GM11168 (cell line): ENCODE results near the gene MRPS35.

ENCODE experiments used
- in situ Hi-C: fragments of 300-500 bp; cut with MboI; formaldehyde crosslinking; loops from one replicate; pipeline ENCODE4 v1.12.0; 2022; ENCODE audit warnings: low sequenced_read_pairs; ENCODE audit not compliant: unreplicated experiment

The MRPS35 gene

DNA sequence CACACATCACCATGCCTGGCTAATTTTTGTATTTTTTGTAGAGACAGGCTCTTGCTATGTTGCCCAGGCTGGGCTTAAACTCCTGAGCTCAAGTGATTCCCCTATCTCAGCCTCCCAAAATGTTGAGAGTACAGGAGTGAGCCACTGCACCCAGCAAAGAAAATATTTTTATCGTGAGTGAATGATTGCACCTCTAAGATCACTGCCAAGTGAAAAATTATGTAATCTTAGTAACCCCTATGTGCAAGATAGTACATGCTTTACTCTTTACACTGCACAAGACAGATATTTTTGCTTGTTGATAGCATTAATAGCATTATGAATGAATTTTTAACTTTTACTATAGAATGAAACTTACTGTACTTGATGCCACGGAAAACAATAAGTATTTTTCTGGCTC is 3.4 kb upstream of the MRPS35 start:
- in situ Hi-C loops = no loop called here

- in situ Hi-C loops = no loop called here
These were observed 1.3 kb upstream of the MRPS35 start for GRCh38 chr12:27709212-27709931.

DNA sequence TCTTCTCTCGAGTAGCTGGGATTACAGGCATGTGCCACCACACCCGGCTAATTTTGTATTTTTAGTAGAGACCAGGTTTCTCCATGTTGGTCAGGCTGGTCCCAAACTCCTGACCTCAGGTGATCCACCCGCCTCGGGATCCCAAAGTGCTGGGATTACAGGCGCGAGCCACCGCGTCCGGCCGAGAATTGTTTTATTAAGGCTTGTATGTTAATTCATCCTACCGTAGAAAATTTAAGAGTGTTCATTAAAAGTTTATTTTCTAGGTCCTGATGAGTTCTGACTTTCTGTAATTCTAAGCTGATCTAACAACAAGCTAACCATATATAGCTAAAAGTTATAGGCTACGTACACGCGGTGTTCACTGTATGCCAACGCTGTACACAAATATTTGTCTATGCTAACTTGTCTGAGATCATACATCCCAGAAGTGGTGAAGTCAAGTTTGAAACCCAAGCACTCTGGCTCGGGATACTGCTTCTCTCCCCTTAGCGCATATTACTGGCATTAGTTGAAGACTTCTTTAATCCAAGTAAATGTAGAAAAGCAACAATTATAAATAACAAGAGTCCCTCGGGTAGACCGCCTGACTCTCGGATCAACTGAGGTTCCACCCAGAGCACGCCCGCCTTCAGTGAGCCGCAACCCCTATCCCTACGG is 570 bp upstream of the MRPS35 start:
- in situ Hi-C loops = no loop called here

DNA sequence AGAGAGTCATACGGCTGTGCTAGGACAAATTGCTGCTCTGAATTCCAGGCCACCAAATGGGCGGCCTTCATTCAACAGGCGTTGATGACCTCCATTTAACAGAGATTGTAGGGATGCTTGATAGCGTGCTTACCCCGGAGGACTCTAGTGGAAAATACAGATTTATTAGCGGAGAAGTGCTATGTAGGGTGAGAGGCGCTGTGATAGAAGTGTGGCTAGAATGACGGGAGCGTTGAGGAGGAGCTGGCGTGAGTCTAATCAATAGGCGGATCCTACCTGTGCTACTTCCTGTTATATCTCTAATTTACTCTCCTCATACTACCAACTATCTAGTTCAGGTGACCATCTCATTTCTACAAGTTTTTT is 668 bp downstream of the MRPS35 start:
- in situ Hi-C loops = no loop called here

DNA sequence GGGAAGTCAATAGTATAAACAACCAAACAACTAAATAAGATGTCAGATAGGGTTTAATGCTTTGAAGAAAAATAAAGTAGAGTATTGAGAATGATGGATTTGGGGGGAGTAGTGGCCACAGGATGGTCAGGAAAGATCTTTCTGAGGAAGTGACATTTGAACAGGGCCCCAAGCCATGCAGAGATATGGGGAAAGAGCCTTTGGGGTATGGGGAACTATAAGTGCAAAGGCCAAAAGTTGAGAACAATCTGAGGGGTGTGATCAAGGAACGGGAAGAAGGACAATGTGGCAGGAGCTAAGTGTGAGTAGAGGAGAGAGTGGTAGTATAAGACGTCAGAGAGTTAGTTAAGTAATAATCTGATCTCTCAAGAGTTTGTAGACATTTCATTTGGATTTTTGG is 1.3 kb downstream of the MRPS35 start:
- in situ Hi-C loops = no loop called here

- in situ Hi-C loops = no loop called here
These were observed 12.6 kb downstream of the MRPS35 start for GRCh38 chr12:27723212-27723611.

DNA sequence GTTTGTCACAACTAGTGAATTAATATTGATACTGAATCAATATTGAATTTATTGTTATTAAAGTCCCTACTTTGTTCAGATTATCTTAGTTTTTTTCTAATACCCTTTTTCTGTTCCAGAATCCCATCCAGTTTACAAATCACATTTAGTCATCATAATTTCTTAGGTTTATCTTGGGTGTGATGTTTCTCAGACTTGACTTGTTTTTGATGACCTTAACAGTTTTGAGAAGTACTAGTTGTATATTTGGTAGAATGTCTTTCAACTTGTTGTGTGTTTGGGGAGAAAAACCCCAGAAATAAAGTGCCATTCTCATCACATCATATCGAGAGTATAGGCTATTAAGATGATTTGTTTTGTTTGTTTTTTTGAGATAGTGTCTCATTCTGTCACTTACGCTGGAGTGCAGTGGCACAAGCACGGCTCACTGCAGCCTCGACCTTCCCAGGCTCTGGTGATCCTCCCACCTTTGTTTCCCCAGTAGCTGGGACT is 19.5 kb downstream of the MRPS35 start:
- in situ Hi-C loops = loop anchor here (5.0 to 25.0 kb wide), 2 partner anchors 212 to 1132 kb away; no protein-coding TSS in a partner anchor

GRCh38 chr12:27732281-27732680 is 21.6 kb downstream of the MRPS35 start:
- in situ Hi-C loops = loop anchor here (5.0 to 25.0 kb wide), 2 partner anchors 210 to 1130 kb away; no protein-coding TSS in a partner anchor

DNA sequence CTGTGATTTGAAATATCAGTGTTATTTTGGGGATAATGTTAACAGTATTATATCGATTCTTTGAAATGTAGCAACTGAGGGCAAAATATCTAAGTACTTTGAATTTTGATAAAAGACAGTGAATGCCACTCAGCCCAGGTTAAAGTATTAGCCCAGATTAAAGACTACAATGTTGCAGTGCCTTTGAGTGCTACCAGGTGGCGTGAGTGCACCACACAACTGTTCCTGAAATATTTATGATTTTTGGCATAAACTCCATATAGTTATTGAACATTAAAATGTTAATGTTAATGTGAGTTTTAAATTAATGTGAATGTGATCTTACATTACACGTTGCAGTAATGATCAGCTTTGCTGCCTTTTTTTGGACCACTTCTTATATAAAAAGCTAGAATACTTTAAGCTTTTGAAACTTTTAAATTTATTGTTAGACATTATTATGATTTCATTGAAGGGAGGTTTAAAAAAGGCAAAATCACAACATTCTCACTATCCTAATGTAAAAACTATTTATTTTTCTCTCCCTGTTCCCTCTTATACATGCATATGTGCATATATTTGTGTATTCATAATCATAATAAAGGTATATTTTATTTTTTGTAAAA is 22.5 kb downstream of the MRPS35 start:
- in situ Hi-C loops = loop anchor here (5.0 to 25.0 kb wide), 2 partner anchors 209 to 1129 kb away; no protein-coding TSS in a partner anchor

- in situ Hi-C loops = loop anchor here (5.0 to 25.0 kb wide), 2 partner anchors 209 to 1129 kb away; no protein-coding TSS in a partner anchor
These were observed 23.2 kb downstream of the MRPS35 start for GRCh38 chr12:27733791-27734190.

- in situ Hi-C loops = loop anchor here (5.0 to 25.0 kb wide), 2 partner anchors 208 to 1128 kb away; no protein-coding TSS in a partner anchor
These were observed 23.7 kb downstream of the MRPS35 start for GRCh38 chr12:27734321-27734720.

- in situ Hi-C loops = loop anchor here (25.0 kb wide), 1 partner anchor 1119 kb away; no protein-coding TSS in a partner anchor
These were observed 33.0 kb downstream of the MRPS35 start for GRCh38 chr12:27743601-27744000.

GRCh38 chr12:27745734-27746133 is 35.1 kb downstream of the MRPS35 start:
- in situ Hi-C loops = loop anchor here (25.0 kb wide), 1 partner anchor 1117 kb away; no protein-coding TSS in a partner anchor

- in situ Hi-C loops = loop anchor here (25.0 kb wide), 1 partner anchor 1115 kb away; no protein-coding TSS in a partner anchor
These were observed 36.6 kb downstream of the MRPS35 start for GRCh38 chr12:27747111-27747820.

DNA sequence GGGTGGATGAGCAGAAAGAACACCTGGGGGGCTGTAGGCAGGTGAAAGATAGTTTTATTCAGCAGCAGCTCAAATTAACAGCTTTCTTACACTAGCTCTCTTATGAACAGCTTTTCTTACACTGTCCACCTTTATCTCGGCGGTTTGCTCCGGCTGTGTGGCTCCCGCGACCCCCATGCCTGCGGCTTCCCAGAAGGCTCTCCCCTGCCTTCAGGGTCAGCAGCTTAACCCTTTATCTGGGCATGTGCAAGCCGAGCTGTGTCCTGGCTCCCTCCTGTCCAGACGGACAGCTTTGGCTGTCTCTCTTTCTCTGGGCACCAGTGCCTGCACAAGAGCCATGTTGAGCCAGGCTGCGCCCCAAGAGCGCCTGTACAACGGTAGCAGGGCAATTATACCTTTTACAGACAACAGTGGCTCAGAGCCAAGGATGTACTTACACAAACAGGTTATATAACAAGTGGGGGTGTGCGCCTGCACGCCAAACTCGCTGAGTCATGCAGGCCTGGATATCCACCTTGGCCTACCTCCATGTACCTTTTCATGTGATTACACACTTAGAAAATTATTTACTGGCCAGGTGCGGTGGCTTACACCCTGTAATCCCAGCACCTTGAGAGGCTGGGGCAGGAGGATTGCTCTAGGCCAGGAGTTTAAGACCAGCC is 40.9 kb downstream of the MRPS35 start:
- in situ Hi-C loops = no loop called here

DNA sequence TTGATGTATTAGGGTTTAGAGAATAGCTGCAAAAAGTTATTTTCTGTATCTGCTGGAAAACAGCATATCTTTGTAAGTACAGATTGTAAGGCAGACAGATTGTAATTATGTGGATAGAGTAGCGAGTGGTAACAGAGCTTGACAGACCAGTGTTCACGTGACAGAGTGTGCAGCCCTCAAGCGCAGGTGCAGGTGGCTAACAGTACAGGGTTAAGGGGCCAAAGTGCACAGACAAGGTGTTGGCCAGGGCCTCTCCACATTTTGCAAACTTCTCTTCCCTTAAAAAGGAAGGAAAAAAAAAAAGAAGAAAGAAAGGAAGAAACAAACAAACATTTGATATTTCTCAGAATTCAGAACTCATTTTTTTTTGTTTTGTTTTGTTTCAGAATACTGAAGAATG is 44.2 kb downstream of the MRPS35 start:
- in situ Hi-C loops = no loop called here

GRCh38 chr12:27756670-27757195 is 46.1 kb downstream of the MRPS35 start:
- in situ Hi-C loops = no loop called here

DNA sequence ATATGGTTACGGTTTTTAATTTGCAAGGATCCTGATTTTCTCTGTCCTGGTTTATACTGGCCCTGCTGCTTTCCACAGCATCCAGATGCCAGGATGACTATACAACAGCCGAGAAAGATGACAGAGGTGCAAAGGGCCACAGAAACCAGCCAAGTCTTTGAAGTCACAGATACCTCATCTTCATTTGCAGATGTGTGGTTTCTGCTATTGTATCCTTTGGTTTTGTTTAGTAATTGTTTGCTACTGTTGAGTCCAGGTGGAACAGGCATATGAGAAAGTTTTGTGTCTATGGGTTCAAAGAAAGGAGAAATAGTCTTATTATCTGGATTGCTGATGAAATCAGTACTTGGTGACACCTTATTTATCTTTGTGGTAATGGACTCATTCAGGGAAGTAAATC is 52.1 kb downstream of the MRPS35 start:
- in situ Hi-C loops = no loop called here

DNA sequence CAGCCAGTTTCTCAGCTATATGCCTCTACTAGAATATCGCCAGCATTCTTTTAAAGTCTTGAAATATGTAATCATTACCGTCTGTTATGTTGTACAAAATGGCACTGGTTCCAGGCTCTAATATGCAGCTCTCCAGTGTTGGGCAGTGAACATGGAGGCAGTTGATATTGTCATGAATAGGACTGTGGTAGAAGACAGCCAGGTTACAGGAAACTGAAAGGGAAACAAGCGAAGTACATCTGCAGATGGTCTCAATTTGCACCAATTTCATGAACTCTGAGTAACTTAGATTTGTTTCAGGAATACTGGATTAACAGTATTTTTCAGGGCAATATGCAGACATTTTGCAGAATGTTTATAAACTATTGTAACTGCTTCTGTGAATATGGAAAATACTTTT is 56.0 kb downstream of the MRPS35 start:
- in situ Hi-C loops = no loop called here
